Medulla oblongata (tissue), 1 donor: ENCODE measurements around the gene SLC13A2.

Source experiments
- DNase-seq: peaks from one replicate; pipeline ENCODE4 v3.0.0-alpha.2; 2015; ENCODE audit errors: extremely low spot score

Gene SLC13A2

DNA sequence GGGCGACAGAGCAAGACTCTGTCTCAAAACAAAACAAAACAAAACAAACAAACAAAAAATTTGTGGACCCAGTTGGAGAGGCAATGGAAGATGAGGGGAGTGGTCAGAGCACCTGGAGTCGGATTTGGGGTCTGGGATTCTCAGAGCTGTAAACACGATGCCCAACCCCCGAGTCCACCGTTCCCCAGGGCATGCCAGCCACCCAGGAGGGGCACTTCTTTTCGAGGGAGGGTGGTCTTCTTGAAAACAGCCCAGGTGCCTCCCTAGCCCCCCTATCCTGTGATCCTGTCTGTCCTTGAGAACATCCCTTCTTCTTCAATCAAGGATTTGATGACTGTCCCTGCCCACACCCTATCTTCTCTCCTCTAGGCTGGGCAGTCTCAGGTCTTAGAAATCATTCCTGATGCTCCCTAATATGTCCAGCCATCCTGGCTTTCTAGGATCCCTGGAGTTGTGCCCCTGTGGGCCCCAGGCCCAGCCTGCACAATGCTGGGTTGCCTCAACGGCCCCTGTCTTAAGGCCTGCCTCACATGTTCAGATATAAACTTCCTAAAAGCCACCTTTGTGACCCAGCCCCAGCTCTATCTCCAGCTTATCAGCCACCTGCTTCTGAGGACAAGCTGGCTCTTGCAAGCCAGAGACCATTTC, 3.1 kb upstream of the SLC13A2 start:
- DNase-seq = no peak

DNA sequence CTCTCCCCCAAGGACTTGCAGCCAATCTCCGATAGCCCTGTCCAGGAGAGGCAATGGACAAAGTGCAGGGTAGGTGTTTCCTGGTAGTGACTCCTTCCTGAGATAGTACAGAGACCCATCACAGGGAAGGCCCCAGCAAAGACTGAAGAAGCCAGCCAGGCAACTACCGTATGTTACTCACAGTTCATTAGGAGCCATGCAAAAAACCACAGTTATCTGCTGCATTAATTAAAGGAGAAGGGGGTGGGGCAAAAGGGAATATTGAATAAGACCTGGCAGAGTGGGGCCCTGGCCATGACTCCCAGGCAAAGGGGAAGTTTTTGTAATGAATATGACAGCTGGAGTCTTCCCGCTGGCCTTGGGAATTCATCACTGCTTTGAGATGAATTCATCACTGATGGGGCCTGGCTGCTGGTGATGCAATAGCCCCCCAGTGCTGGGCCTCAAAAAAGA, 2.5 kb upstream of the SLC13A2 start:
- no peak for DNase-seq

DNA sequence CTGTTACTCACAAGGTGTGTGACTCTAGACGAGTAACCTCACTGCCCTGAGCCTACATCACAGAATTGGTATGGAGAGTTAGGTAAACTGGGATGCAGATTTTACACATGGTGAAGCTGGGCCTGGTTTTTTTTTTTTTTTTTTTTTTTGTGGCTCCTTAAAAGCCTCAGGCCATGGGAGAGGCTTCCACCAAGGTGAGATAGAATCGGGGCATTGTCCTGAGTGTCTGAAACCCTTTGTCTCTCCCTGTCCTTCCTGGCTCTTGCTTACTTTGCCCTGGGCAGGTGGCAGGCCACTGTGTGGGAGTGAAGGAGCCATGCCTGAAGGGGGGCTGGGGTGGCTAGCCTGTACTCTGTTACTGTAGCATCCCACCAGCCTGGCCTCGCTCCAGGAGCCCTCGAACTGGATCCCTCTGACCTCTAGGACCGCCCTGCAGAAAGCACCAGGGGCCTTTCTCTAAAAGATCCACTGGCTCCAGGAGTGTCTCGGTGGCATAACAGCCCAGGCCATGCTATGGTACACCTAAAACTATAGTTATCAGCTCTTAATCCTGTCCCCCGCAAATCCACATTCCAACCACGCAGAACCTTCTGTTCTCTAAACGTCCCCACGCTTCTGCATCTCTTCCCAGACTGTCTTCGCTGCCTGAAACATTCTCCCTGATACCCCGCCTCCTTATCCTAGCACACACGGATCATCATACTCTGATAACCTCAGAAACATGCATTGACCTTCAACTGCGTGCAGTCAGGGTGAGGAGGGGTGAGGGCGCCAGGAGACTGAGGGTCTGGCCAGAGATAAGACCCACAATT, 1.7 kb upstream of the SLC13A2 start:
- no peak for DNase-seq

DNA sequence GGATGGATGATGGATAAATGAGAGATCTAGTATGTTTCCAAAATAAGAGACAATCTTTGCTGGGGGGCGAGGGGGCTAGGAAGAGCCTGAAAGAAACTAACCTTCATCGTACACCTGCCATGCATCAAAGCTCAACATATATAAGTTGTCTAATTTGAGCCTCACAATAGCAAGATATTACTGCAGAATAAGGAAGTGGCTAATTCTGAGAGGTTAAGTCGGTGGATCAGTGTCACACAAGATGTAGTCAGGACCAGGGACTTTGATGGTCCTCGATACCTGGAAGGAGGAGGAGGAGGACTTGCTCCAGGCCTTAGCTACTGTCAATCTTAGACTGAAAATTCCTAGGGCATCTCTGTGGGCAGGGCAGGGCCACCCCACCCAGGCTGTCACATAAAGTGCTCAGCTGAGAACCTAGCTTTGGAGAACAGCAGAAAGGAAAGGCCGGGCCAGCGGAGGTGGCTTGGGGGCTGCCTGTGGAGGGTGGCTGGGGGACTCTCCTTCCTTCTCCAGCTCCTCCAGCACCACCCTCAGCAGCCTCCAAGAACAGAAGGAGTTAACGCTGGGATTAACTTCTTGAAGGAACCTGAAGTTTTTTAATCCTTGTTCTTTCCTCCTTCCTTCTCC, 460 bp upstream of the SLC13A2 start:
- DNase-seq = no peak

DNA sequence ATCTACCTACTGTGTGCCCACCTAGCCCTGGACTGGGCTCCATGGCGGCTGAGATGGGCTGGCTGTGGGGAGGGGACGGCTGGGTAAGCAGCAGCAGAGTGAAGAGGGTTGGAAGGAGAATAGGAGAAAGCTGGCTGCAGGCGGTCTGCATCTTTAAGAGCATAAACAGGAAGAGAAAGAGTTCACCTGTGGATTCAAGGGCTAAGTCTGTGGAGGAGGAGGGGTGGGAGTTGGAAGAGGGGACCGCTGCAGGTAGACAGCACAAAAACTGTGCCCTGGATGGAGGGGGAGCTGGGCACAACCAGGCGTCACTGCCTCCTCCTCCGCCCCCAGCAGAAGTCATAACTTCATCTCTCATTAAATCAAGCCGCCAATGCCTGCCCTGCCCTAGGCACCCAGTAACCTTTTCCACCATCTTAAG, 677 bp downstream of the SLC13A2 start:
- DNase-seq = no peak

DNA sequence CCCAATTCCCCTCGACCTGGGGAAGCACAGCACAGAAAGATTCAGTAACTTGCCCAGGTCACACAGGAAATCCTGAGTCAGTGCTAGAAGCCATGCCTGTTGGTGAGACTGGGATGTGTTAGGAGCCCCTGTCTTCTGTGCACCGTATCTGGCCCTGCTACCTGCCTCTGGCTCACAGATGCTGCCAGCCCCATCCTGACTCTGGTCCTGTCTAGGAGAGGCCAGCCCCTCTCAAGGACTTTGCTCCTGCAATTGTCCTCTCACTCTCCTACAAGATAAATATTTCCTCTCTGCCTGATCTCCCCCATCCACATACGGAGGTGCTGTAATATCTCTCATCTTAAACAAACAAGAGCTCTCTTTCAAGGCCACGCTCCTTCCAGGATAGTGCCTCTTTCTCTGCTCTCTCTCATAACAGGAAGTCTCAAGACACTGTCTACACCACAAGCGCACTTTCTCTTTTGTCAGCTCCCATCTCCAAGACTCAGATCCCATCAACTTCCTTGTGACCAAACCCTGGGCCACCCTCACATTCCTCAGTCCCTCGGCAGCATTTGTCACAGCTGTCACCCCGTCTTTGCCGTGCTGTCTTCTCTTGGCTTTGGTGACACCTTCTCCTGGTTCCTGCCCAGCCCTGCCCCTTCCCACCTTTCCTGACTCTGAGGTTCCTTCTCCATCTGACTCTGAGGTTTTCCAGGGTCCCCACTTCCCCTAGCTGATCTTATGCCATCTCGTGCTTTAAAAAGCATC, 1.9 kb downstream of the SLC13A2 start:
- DNase-seq = no peak

DNA sequence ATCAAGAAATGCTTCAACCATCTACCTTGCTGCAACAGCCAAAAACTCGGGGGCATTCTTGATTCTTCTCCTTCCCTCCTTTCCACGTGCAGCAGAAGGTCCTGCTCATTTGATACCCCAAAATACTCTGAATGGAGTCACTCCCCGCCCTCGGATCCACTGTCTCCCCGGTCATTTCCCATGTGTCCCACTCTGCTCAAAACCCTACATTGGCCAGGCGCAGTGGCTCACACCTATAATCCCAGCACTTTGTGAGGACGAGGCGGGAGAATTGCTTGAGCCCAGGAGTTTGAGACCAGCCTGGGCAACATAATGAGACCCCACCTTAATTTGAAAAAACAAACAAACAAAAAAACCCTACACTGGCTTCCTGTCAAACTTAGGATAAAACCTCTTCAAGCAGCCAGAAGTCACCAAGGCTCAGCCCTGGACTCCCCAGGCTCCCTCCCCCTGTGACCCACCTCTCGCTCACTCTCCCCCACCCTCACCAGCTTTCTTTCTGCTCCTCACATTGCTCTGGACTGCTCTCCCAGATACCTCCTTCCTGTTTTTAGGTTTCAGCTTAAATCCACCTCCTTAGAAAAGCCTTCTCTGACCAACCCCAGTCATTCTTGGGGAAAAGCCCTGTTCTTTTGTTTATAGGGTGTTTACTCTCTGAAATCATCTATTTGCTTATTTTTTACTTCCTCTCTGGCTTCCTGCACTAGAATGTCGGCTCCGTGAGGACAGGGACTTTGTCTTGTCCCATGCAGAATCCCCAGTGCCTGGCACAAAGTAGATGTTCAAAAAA, 2.8 kb downstream of the SLC13A2 start:
- DNase-seq = no peak

DNA sequence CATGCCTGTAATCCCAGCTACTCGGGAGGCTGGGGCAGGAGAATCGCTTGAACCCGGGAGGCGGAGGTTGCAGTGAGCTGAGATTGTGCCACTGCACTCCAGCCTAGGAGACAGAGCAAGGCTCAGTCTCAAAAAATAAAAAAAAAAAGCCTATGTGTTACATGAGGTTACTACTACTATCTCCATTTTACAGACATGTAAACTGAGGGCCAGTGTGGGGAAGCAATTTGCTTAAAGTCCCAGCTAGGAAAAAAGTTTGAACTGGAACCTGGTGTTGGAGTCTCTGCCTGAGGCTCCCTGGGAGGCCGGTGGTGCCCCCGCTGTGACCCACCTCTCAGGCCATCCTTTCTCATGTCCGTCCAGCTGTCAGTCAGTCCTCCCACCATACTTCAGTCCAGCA, 4.5 kb downstream of the SLC13A2 start:
- DNase-seq = no peak

DNA sequence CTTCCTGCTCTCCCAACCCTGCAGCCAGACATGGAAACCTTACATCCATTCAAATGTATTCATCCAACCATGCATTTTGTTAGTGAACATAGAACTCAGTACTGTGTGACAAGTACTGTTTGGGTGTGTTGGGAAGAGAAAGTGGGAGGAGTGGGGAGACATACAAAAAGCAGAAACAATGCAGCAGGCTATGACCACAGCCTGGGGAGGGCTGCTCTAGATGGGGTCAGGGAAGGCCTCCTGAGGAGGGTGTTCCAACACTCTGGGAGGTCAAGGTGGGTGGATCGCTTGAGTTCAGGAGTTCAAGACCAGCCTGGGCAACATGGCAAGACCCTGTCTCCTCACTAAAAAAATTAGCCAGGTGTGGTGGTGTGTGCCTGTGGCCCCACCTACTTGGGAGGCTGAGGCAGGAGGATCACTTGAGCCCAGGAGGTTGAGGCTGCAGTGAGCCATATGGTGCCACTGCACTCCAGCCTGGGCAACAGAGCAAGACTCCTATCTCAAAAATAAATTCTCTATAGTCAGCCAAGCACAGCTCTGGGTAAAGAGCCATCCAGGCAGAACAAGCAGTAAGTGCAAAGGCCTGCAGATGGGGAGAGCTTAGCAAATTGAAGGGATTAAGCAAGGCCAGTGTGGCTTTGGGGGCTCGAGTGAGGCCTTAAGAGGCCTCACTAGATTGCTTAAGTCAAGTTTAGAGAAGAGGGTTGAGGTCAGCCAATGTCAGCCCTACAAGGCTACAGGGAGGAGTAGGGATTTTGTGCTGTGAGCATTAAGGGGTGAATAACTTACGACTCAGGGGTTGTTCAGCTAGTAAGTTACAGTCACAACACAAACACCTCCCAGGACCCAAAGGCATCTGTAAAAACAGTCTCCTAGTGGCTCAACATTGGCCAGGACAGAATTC, 5.5 kb downstream of the SLC13A2 start:
- DNase-seq = no peak

DNA sequence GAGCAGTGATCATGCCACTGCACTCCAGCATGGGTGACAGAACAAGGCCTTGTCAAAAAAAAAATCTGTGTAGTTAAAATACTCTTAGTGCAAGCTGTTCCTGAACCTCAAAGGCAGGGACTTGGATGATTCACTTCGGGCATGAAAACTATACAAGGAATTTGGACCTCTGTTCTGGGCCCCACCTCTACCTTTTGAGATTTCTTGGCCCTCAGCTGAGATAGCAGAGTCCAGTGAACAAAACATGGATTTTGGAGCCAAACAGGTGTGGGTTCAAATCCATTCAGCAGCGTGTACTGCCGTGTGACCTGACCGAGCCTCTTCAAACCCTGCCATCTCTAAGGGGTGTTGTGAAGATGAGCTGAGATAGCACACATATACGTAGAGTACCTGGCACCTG, 6.8 kb downstream of the SLC13A2 start:
- no peak for DNase-seq

DNA sequence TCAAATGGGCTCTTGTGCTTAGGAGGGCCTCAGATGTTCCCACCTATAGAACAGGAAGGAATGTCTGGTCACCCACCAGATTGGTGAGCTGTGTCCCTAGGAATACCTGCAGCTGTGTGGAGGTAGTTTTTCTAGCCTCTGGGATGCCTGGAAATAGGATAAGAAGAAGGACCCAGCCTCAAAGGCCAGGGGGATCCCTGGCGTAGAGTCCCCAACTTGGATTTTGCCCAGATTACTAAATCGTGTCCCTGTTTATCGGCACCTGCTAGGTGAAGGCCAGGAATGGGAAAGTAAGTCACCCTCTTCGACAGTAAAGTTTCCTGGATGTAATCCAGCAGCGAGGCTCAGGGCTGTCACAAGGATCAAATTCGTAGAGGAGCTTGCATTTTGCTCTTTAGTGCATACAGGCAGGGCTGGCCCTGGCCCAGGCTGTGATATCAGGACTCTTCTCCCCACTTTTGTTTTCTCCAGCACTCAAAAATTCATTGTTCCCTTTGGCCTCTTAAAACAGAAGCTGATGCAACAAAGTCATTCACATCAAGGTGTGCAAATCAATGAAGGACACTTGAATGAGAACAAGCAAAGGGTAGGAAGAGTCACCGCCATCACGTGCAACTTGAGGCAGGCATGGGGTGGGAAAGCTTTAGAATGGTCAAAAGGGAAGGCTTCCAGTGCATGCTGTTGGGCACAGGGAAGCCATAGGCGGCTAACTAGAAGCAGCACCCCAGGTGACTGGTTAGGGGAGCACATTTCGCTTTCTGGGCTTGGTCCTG, 7.5 kb downstream of the SLC13A2 start:
- no peak for DNase-seq

DNA sequence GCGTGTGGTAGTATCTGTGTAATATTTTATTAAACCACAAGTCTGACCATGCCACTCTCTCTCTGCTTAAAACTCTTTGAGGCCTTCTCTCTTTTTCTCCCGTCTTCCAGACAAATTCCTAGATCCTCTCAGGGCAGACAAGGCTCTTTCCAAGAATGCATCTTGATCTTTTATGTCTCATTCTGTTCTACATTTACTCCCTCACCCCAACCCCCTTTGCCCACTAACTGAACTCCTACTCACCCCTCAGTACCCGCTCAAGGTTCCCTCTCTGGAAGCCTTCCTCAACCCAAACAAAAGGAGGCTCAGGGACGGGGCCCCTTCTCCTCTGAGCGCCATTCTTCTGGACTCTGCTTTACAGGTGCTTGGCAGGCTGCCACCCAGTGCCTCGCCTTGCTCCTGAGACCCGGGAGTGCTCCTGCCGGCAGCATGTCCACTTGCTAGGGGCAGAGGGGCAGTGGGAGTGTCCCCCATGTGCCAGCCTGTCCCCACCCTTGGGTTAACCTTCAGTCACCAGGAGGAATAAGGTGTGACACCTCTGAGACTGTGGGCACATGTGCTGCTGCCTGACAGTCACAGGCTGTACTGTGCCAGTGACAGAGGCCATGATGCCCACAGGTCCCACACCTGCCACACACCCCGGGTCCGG, 9.2 kb downstream of the SLC13A2 start:
- no peak for DNase-seq

DNA sequence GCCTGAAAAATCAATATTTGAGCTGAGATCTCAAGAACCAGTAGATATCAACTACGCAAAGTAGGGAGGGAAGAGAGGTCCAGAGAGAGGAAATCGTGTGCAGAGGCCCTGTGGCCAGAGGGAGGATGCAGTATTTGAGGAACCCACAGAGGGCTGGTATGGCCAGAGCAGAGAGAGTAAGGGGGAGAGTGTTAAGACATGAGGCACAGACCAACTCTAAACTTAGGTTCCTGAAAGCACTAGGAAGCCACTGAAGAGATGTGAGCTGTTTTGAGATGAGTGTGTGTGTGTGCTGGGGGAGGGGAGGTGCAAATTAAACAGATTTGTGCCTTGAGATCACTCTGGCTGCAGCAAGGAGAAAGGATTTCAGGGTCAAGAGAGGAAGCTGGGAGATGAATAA, 10.9 kb downstream of the SLC13A2 start:
- no peak for DNase-seq

DNA sequence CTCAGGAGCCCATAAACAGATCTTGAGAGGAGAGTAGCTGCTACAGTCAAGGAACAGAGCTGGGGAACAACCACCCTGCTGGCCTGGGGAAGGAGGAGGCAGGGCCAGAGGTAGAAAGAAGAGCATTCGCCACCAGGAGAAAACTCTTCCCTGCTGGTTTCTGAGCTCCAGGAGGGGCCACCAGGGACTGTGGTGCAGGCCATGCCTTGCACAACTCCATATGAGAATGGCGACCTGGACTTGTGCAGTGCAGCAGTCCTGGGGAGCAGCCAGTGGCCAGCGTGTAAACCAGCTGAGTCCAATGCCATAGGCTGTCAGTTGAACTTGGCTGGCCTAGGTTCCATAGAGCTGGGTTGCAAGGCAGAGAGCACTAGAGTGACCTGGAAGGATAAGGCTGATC, 11.6 kb downstream of the SLC13A2 start:
- DNase-seq = no peak

DNA sequence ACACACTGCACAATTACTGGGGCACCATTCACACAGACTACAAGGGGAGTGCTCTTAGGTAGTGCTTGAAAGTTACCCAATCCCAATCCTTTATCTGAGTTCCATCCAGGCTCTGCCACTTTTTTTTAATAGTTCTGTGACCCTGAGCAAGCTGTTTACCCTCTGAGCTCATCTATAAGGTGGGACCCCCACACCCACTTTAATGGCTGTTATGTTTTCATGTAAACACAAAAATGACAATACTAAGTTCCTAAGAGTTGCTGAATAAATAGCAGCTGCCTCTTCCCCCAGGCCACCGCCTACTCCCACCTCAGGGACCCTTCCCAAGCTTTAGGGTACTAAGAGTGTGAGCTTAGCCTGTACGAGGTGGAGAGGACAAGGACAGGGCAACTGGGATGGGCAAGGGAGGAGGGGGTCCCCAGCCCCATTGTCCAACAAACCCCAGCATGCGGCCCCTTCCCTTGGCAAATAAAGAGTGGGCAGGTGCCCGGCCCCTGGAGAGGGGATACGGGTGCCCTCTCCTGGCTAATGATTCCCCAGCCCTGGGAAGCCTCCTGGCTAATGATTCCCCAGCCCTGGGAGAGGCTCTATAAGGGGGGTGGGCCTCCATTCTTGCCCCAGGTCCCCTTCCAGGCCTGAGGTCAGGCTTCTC, 14.6 kb downstream of the SLC13A2 start:
- DNase-seq = no peak

DNA sequence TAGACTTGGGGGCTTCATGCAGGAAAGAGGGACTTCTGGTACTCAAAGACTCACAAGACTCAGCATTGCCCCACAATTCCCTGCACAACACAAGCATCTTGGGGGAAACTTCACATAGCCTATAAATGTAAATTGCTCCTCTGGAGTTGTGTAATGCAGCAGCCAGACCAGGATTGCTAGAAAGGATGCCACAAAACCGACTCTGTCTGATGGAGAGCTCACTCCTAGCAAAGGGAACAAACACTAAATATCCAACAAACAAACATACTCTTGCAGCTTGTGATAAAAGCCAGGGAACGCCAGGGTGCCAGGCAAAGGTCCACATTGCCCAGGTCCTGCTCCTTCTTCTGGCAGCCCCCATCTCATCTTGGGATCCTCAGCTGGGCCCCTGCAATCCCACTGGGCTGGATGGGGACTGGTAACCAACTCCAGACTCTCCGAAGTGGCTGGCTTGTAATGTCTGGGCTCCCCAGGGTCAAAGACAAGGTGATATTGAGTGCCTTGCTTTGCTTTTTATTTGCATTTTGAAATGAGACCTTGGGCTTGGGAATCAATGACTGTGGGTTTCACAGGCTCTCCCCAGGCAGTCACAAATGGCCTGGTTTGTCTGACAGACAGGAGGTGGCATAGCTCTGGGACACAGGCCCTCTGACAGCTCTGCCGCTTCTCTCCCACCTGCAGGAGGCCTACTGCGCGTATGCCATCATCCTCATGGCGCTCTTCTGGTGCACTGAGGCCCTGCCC, 15.3 kb downstream of the SLC13A2 start:
- no peak for DNase-seq

DNA sequence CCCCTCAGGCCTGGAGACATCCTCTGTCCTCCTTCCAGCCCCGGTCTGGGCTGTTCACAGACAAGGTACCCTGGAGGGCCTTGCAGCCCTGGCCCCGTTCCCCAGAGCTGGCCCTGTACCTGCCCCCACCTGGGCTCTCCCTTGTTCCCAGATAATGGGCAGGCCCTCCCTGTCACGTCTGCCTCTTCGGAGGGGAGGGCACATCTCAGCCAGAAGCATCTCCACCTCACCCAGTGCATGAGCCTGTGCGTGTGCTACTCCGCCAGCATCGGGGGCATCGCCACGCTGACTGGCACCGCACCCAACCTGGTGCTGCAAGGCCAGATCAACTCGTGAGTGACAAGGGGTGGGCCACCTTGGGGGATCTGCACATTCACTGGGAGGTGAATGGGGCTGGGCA, 17.8 kb downstream of the SLC13A2 start:
- no peak for DNase-seq

DNA sequence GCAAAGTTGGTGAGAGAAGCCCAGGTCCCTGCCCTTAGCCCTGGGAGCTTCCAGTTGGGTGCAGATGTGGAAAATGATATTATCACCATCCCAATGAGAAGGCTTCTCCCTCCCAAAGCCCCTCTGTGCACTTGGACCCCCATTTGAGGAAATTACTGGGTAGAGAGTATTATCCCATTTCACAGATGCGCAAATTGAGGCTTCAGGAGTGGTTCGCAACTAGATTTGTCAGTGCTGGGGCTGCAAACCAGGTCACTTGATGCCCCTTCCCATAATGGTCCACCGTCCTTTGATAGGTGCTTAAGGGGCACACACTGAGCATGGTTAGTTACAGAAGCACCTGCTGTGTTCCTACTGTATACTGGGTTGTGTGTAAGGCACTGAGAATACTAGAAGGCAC, 18.4 kb downstream of the SLC13A2 start:
- no peak for DNase-seq
